Activated CD8-positive, alpha-beta T cell treated with anti-CD3 and anti-CD28 coated beads for 36 hours (primary cell): ENCODE measurements around the gene B4GALNT2. TPM values are rescaled to one million over a fixed set of nuclear protein-coding genes. Genes with fewer than 3 reads are reported as not detected.

Experiments
- ATAC-seq: fragments of 200-7000 bp; cut with Tn5 transposase; one replicate; pipeline ENCODE4 v1.10.0; 2021; ENCODE audit warnings: mild to moderate bottlenecking, moderate library complexity
- CTCF ChIA-PET: fragments of 350-600 bp; sonication (Branson Sonifier 250); formaldehyde crosslinking; loops from one replicate; lab custom pipeline; 2021; ENCODE audit warnings: antibody characterized with exemption; lab: Charles Lee
- POLR2A ChIA-PET: fragments of 350-600 bp; sonication (Branson Sonifier 250); formaldehyde crosslinking; loops from one replicate; lab custom pipeline; 2021; ENCODE audit warnings: antibody characterized with exemption; lab: Charles Lee
- DNase-seq: peaks from one replicate; pipeline ENCODE4 v3.0.0-alpha.2; 2020
- H3K27ac Mint-ChIP-seq: one replicate; pipeline ENCODE4 v1.8.0; 2021; ENCODE audit warnings: mild to moderate bottlenecking, mixed read lengths
- H3K27me3 Mint-ChIP-seq: one replicate; pipeline ENCODE4 v1.8.0; 2021; ENCODE audit warnings: mixed read lengths
- H3K36me3 Mint-ChIP-seq: one replicate; pipeline ENCODE4 v1.8.0; 2021; ENCODE audit warnings: low read depth, mixed read lengths
- H3K4me1 Mint-ChIP-seq: one replicate; pipeline ENCODE4 v1.8.0; 2021; ENCODE audit warnings: low read depth, mixed read lengths
- H3K4me3 Mint-ChIP-seq: one replicate; pipeline ENCODE4 v1.8.0; 2021; ENCODE audit warnings: mild to moderate bottlenecking, moderate library complexity, mixed read lengths
- H3K9me3 Mint-ChIP-seq: one replicate; pipeline ENCODE4 v1.8.0; 2021; ENCODE audit warnings: mixed read lengths
- CTCF ChIP-seq: fragments of 200-600 bp; IDR thresholded peaks from one replicate; pipeline ENCODE4 v1.8.0; 2022; ENCODE audit warnings: antibody characterized with exemption, mild to moderate bottlenecking
- intact Hi-C: fragments of 100-400 bp; cut with micrococcal nuclease; formaldehyde crosslinking; loops from one replicate; pipeline ENCODE4 v1.10.0; 2022
- total RNA-seq, 2 experiments: library from RNA; stranded (reverse); gene quantifications; one replicate each; pipeline ENCODE4 v1.2.3, GENCODE V29; 2021

Gene B4GALNT2
- total RNA-seq, 2 experiments from 2014 or later, result not detected

GRCh38 chr17:49148171-49148570 is 15.6 kb downstream of the B4GALNT2 start:
- H3K9me3 Mint-ChIP-seq, result no peaks in the 10 kb centered on the region
- TF ChIP-seq CTCF, result no peak
- ATAC-seq (no peak), DNase-seq (no peak)
- no peak overlapping the region for H3K4me3 Mint-ChIP-seq
- H3K4me1 Mint-ChIP-seq, result no peaks in the 10 kb centered on the region
- intact Hi-C loops, result no loop called here
- H3K27ac Mint-ChIP-seq, result no peak overlapping the region
- ChIA-PET POLR2A (no interaction called here), CTCF (interaction anchor here (2.1 kb wide), 1 partner anchor 32 kb away, joined by 8 read pairs; no protein-coding TSS in a partner anchor)
- no peaks in the 10 kb centered on the region for H3K36me3 Mint-ChIP-seq
- peaks cover 20% of the 10 kb centered on the region for H3K27me3 Mint-ChIP-seq

- no peak for DNase-seq
- Mint-ChIP-seq H3K4me3 (no peak overlapping the region), H3K9me3 (no peaks in the 10 kb centered on the region), H3K27me3 (peaks cover 13% of the 10 kb centered on the region), H3K36me3 (no peaks in the 10 kb centered on the region), H3K4me1 (no peaks in the 10 kb centered on the region), H3K27ac (no peak overlapping the region)
- no peak for TF ChIP-seq CTCF
- ATAC-seq, result no peak
- ChIA-PET CTCF (interaction anchor here (0.8 to 1.1 kb wide), 2 partner anchors 23 to 139 kb away, joined by 3 read pairs; no protein-coding TSS in a partner anchor), POLR2A (no interaction called here)
- intact Hi-C loops, result no loop called here
Measured at GRCh38 chr17:49151996-49152395, 19.4 kb downstream of the B4GALNT2 start.

GRCh38 chr17:49156256-49156655 is 23.7 kb downstream of the B4GALNT2 start:
- peaks cover 22% of the 10 kb centered on the region for H3K27me3 Mint-ChIP-seq
- ChIA-PET POLR2A (no interaction called here), CTCF (no interaction called here)
- H3K9me3 Mint-ChIP-seq, result no peaks in the 10 kb centered on the region
- DNase-seq (no peak), ATAC-seq (no peak)
- H3K27ac Mint-ChIP-seq, result no peak overlapping the region
- no peaks in the 10 kb centered on the region for H3K4me1 Mint-ChIP-seq
- no peak overlapping the region for H3K4me3 Mint-ChIP-seq
- TF ChIP-seq CTCF, result no peak
- intact Hi-C loops, result no loop called here
- no peaks in the 10 kb centered on the region for H3K36me3 Mint-ChIP-seq

GRCh38 chr17:49157784-49158183 is 25.2 kb downstream of the B4GALNT2 start:
- ChIA-PET CTCF (no interaction called here), POLR2A (no interaction called here)
- no peak overlapping the region for H3K27ac Mint-ChIP-seq
- H3K4me3 Mint-ChIP-seq, result no peak overlapping the region
- DNase-seq (no peak), ATAC-seq (no peak)
- peaks cover 22% of the 10 kb centered on the region for H3K27me3 Mint-ChIP-seq
- no peaks in the 10 kb centered on the region for H3K9me3 Mint-ChIP-seq
- TF ChIP-seq CTCF, result no peak
- H3K36me3 Mint-ChIP-seq, result no peaks in the 10 kb centered on the region
- no peaks in the 10 kb centered on the region for H3K4me1 Mint-ChIP-seq
- intact Hi-C loops, result no loop called here

GRCh38 chr17:49162866-49163265 is 30.3 kb downstream of the B4GALNT2 start:
- no peaks in the 10 kb centered on the region for H3K36me3 Mint-ChIP-seq
- ChIA-PET CTCF (interaction anchor here (1.0 kb wide), 1 partner anchor 17 kb away, joined by 3 read pairs; no protein-coding TSS in a partner anchor), POLR2A (interaction anchor here (0.6 kb wide), 1 partner anchor 134 kb away, joined by 3 read pairs; no protein-coding TSS in a partner anchor)
- intact Hi-C loops, result no loop called here
- peaks cover 20% of the 10 kb centered on the region for H3K27me3 Mint-ChIP-seq
- no peaks in the 10 kb centered on the region for H3K9me3 Mint-ChIP-seq
- no peak for DNase-seq
- ATAC-seq, result no peak
- TF ChIP-seq CTCF, result no peak
- H3K4me1 Mint-ChIP-seq, result no peaks in the 10 kb centered on the region
- H3K4me3 Mint-ChIP-seq, result no peak overlapping the region
- no peak overlapping the region for H3K27ac Mint-ChIP-seq
